GM19099 (cell line): ENCODE measurements around the gene FGD2.
A peak's percentile ranks its signal among the peaks of the same experiment; 100 is the strongest.

Experiments used
- POLR2A ChIP-seq: IDR thresholded peaks from 3 replicates; pipeline ENCODE4 v1.6.1; 2011; ENCODE audit warnings: low read depth; ENCODE audit not compliant: insufficient read length; ENCODE audit errors: extremely low read depth

FGD2 gene

GRCh38 chr6:36999751-37000125 lies 5.7 kb upstream of the FGD2 start:
- TF ChIP-seq POLR2A: no peak

GRCh38 chr6:37004044-37004980 lies 1.1 kb upstream of the FGD2 start:
- TF ChIP-seq POLR2A: no peak

- no peak for TF ChIP-seq POLR2A
Measured at GRCh38 chr6:37005827-37006567, 542 bp downstream of the FGD2 start.

- TF ChIP-seq POLR2A: no peak
Measured at GRCh38 chr6:37006793-37007339, 1.4 kb downstream of the FGD2 start.

GRCh38 chr6:37007340-37008043 lies 2.0 kb downstream of the FGD2 start:
- peak; percentile 50 for TF ChIP-seq POLR2A

GRCh38 chr6:37008484-37009465 lies 3.3 kb downstream of the FGD2 start:
- TF ChIP-seq POLR2A: no peak

GRCh38 chr6:37010402-37010892 lies 5.0 kb downstream of the FGD2 start:
- no peak for TF ChIP-seq POLR2A

GRCh38 chr6:37011656-37012378 lies 6.4 kb downstream of the FGD2 start:
- TF ChIP-seq POLR2A: no peak

GRCh38 chr6:37013516-37014491 lies 8.3 kb downstream of the FGD2 start:
- no peak for TF ChIP-seq POLR2A

GRCh38 chr6:37014667-37015066 lies 9.2 kb downstream of the FGD2 start:
- no peak for TF ChIP-seq POLR2A

- no peak for TF ChIP-seq POLR2A
Measured at GRCh38 chr6:37015532-37015931, 10.1 kb downstream of the FGD2 start.

GRCh38 chr6:37016995-37017394 lies 11.5 kb downstream of the FGD2 start:
- no peak for TF ChIP-seq POLR2A

GRCh38 chr6:37017606-37018197 lies 12.2 kb downstream of the FGD2 start:
- no peak for TF ChIP-seq POLR2A
